HG03045 (cell line): ENCODE measurements around the gene OGFOD1.
A peak's percentile ranks its signal among the peaks of the same experiment; 100 is the strongest.

Experiments used
- ATAC-seq: cut with Tn5 transposase; IDR thresholded peaks from one replicate; pipeline ENCODE4 v1.9.1; 2021; ENCODE audit warnings: mild to moderate bottlenecking, moderate library complexity; ENCODE audit not compliant: unreplicated experiment

Gene OGFOD1

DNA sequence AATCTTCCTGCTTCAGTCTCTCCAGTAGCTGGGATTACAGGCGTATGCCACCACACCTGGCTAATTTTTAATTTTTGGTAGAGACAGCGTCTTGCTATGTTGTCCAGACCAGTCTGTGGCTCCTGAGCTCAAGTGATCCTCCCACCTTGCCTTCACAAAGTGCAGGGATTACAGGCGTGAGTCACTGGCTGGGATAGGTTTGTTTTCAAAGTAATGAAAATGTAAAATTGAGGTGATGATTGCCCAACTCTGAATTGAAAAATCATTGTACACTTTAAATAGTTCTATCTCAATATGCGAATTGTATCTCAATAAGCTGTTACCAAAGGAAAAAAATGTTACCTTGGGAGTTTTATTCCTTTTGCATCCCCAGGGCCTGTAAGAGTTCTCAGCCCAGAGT, 24.8 kb upstream of the OGFOD1 start:
- no peak for ATAC-seq

DNA sequence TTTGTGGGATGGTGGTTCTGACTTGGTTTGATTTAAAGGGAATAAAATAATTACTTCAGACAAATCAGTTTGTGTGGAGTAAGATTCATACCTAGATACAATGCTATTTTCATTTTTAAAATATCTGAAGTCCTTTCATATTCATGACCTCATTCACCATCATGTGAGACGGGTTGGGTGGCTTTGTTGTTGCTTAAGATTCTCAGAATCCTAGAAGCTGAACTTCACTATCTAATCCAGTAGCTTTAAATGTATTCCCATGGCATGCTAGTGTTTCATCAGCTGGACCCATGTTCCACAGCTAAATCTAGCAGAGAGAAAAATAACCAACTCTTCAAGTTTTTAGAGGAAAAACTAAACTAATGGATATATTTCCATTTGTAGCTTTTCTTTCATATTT, 23.3 kb upstream of the OGFOD1 start:
- ATAC-seq, result no peak

DNA sequence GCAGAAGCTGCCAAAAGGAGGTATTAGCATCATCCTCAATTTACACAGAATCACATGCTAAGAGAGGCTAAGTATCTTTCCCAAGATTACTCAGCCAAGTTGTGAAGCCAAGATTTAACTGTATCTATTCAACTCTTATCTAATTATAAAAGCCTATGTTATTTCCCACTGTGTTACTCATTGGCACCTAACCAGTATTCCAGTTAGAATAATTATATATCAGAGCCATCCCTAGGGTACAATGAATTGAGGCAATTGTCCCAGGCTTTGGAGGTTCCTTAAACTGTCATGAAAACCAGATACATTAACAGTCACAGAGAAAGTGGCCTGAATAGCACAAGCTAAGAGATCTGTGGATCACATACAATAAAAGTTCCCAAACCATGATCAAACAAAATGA, 15.1 kb upstream of the OGFOD1 start:
- no peak for ATAC-seq

DNA sequence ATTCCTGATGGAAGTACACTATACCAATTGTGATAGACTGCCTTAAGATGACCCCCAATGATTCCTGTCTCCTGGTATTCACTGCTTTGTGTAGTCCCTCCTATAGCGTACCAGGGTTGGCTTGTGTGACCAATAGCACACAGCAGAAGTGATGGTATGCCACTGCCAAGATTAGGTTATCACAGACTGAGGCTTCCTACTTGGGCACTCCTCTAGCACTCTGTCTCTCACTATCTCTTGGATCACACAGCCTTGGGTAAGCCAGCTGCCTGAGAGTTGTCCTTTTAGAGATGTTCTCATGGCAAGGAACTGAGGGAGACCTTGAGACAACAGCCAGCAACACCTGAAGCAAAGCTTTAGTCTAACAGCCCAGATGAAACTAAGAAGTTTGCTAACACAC, 13.3 kb upstream of the OGFOD1 start:
- ATAC-seq, result no peak

DNA sequence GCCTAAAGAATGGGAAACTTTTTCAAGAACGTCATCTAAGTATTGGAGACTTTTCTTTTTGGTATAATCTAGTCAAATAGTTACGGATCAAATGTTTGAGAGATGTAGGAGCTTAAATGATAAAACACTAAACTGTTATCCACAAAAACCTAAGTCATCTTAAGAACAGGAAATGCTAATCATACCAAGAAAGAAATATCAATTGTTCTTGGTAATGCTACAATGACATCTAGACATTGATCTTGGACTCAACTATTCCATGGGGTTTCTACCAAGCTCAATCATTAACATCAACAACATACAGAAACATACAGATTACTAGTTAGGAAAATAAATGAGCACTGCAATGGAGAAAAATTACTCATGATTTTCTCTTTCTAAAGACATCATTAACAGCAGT, 4.1 kb upstream of the OGFOD1 start:
- ATAC-seq, result no peak

DNA sequence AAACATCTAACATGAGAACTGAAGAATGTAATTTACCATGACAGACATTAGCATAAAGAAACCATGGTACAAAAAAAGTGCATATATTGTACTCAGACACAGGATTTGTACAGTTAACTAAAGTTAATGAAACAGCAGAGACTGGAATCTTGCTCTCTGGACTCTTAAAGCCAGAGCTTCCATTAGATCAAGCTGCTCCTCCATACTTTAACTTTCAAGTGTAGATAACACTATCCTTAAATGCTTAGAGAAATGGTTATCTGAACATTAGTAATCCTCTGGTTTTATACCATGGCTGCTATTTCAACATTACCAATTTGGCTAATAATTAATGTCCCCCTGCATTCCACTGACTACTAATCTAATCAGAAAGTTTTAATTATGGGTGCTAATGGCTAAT, 3.3 kb upstream of the OGFOD1 start:
- ATAC-seq, result no peak

DNA sequence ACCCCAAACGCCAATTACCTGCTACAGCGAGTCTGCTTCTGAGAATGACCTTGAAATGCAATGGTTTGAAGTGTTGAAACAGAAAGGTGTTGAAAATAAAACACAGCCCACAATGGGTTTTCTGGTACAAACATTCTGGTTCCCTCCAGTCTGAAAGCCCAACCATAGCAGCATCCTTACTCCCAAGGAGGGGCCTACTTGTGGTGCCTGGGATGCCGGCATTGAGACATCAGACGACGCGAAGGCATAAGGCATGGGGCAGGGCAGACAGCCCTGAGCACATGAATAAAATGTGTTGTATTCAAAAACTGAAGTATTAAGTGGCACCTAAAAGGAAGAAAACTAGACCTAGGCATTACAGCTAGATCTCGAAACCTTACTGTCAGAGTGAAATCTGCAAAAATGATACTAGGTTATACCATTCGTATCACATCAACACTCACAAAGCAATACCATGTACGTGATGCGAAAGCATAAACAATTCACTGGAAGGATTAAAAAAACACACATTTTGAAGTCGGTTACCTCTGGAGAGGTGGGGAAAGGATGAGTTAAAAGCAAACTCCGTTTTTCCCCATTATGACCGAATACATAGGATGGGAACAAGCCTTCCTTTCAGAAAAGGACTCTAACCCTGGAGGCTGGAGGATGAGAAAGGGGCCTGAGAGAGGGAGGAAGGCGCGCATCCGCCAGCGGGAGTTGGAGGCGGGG, 924 bp upstream of the OGFOD1 start:
- ATAC-seq, result no peak

DNA sequence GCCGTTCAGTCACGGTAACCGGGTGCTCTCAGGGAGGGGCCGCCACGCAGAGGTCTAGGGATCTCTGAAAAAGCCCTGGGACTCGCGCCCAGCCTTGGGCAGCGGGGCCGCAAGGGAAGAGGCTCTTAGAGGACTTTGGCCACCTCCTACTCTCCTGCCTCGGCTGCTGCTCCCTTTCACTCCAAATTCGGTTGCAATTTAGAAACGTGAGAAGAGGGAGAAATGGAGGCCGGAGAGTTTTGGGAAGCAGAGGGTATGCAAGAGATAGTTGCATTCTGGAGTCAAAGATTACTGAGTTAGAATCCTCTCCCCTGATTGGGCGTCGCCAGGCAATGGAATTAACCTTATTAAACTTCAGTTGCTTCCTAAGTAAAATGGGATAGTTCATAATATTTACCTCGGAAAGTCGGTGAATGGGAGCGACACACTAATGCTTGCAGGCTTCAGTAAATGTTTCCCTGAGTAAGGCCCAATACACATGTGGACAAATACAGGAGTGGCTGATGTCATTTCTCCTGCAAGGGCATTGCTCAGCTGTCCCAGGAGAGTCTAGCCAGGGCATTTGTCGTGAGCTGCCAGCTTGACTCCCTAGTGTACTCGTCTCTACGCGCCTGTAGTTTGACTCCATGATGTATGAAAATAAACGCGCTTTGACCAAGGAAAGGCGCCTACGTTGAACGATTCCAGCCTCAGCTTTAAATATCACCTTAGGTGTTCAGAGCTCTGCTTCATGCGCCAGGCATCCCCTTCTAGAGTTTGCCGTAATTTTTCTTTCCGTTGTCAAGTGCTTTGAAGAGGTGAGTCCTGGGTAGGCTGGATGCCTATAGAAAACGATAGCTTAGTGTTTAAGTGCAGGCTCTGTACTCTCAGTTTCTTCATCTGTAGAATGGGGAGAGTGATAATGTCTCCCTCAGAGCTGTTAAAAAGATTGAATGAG, 667 bp downstream of the OGFOD1 start:
- ATAC-seq, result peak; percentile 35

DNA sequence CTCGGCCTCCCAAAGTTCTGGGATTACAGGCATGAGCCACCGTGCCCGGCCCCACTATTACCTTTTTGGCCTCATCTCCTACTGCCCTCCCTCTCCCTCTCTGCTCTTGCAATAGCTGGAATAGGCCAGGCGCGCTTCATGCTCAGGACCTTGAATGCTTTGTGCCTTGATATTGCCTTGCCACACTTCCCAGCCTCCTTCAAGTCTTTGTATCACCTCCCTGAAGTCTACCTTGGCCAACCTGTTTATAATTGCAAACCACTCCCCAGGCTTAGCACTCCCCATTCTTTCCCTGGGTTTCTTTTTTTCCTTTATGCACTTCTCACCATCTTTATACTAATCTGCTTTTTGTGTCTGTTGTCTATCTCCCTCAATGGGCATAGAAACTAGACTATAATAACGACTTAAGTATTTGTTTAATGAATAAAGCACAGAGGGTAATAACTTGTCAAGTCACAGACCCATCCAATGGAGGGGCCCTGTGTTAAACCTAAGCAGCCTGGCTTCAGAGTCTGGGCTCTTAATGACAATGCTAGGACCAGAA, 6.6 kb downstream of the OGFOD1 start:
- ATAC-seq, result no peak

DNA sequence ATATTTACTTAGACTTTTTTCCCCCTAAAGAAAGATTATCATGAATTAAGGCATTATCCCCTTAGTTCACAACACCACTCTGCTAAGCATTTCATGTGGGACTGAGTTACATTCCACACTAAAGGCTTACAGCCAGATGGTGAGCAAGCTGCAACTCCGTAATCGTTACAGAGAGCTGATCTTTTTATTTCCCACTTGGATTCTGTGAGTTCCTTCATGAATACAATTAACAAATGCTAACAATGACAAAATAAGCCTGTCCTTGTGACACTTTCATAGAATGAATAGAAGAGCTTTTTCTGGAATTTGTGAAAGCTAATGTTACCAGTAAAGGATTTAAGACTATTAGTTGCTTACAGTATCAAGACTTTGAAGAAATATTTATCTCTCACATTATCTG, 8.7 kb downstream of the OGFOD1 start:
- ATAC-seq, result no peak

DNA sequence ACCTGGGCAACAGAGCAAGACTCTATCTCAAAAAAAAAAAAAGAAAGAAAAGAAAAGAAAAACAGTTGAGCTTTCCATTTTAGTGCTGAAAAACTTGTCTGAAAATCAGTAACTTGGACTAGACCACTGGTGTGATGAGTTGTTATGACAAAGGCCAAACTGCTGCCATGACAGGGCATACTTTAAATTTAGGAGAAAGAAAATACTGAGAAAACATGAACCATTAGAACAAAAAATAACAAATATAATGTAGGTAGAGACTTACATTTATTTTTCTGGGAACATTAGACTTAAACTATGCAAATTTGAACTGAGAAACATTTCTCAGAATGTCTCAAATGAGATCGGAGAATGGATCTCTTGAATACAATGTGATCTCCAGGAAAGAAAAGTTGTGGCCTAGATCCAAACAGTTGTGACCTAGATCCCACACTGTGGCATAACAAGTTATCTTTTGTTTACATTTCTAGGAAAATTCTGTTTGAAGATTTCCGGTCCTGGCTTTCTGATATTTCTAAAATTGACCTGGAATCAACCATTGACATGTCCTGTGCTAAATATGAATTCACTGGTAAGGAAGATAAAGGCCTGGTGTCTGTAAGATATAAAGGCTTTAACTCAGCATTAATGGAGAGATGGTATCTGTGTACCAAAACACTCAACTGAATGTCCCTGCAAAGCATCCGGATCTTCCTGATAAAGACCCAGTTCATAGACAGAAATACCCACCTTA, 10.9 kb downstream of the OGFOD1 start:
- ATAC-seq, result no peak

DNA sequence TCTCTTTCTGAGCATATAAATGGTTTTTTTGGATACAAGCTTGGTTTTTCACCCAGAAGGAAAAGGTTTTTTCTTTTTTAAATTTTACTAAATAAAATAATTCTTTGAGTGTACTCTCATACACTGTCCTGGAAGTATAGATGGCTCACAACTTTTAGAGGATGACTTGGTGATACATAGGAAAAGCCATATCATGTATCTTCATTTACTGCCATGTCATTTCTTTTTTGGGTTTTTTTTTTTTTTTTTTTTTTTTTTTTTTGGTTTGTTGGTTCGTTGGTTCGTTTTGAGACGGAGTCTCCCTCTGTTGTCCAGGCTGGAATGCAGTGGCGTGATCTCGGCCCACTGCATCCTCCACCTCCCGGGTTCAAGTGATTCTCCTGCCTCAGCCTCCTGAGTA, 11.8 kb downstream of the OGFOD1 start:
- no peak for ATAC-seq

DNA sequence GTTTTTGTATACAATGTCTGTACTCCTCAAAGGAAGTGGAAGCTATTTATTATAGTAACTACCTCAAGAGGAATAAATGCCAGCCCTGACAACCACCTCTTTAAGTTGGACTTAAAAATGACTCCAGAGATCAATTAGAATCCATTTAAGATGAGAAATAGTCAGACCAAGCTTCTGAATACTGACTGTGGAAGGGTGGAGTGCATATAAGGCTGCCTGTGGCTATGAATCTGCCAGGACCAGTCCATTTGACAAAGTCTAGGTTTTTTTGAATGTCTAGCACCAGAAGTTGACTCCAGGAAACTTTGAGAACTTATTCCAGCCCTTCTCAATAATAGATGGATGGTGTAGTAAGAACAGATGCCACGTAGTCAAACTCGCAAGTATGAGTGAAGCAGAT, 15.0 kb downstream of the OGFOD1 start:
- ATAC-seq, result no peak

DNA sequence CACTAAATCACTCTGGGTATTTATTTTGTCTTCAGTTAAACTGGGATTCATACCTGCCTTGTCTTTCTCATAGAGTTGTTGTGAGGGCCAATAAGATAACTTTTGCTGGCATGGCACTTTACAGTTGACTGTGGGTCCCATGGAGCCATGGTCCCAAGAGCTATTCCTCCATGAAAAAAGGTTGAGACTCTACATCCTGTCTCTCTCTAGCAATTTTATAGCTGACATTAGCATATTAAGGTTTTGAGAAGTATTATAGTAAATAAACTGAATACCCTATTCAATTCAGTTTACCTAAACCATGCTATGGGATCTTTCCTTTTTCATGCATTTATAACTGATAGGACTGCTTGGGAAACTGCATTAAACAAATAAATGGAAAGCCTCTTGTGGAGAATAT, 17.4 kb downstream of the OGFOD1 start:
- ATAC-seq, result no peak

DNA sequence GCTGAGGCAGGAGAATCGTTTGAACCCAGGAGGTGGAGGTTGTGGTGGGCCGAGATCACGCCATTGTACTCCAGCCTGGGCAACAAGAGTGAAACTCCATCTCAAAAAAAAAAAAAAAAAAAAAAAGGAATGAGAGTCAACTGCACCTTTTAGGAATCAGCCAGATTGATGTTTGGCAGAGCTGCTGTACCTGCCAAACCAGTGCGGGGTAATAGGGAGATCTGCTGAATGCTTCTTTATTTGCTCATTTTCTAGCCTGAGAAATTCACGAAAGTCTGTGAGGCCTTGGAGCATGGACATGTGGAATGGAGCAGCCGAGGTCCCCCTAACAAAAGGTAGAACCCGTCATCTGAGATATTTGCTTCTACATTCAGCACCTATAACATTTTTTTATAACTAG, 18.4 kb downstream of the OGFOD1 start:
- no peak for ATAC-seq

DNA sequence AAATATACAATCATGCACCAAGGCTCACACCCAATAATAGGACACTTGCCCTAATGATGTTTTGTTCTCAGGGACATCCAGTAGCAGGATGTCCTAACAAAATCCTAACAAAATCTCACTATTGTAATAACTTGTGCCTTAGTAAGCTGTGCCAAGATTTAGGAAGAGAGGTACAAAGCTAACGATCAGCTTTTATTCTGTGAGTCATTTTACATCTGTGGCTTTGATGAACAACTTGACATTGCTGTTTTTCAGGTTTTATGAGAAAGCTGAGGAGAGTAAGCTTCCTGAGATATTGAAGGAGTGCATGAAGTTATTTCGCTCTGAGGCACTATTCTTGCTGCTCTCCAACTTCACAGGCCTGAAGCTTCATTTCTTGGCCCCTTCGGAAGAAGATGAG, 18.9 kb downstream of the OGFOD1 start:
- ATAC-seq, result no peak

DNA sequence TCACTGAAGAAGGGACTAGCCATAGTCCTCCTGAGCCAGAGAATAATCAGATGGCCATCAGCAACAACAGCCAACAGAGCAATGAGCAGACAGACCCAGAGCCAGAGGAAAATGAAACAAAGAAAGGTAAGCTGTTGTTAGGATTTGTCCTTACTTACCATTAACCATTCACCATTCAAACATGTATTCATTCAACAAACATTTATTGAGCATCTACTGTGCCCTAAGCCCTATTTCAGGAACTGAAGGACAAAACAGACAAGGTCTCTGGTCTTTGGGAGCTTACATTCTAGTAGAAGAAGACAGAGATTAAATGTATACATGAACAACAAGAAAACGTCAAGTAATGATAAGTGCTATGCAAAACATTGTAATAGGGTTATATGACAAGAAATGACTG, 19.3 kb downstream of the OGFOD1 start:
- ATAC-seq, result no peak

DNA sequence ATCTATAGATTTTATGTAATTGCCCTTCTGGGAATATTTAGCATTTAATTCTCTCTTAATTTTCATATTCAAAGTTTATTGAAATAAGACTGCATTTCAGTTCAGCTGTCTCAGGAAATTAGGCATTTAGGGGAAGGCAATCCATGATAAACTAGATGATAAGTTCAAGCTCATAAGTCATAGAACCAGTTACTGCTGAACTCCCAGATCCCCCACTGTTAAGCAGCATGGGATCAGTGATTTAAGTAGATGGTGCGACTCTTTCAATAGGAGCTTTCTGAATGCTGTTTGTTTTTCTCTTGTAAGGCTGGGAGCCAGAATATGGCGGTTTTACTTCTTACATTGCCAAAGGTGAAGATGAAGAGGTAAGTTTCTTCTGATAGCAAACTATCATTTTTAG, 23.8 kb downstream of the OGFOD1 start:
- no peak for ATAC-seq

DNA sequence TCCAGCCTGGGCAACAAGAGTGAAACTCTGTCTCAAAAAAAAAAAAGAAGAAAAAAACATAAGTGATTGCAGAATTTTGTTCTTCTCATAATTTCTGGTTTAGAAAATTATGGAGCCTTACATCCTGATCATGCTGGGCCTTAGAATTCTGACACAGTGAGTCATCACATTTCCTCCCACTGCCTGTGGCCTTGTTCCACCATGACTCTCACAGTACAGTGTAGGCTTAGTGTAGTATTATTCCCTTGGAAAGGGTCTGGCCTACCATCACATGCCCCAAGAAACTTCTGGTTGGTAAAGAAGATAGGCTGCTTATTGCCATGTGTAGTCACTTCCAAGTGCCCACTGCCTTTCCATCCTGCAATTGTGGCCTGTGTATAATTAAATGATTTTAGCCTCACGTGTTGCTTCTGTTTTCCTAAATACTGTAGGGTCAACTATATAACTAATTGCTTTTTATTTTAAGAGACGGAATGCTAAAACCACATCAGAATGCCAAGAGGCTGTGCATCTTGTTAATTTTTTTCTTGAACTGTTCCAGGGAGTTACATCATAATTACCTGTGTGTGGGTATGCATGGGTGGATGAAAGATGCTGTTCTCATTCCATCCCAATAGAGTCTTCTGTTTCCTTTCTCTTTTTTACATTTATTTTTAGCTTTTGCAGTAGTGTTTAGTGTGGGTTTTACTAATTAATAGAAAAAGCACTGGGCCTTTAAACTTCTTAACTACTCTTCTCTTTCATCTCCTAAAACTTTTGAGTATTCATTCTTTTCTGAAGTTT, 25.9 kb downstream of the OGFOD1 start:
- ATAC-seq, result no peak

DNA sequence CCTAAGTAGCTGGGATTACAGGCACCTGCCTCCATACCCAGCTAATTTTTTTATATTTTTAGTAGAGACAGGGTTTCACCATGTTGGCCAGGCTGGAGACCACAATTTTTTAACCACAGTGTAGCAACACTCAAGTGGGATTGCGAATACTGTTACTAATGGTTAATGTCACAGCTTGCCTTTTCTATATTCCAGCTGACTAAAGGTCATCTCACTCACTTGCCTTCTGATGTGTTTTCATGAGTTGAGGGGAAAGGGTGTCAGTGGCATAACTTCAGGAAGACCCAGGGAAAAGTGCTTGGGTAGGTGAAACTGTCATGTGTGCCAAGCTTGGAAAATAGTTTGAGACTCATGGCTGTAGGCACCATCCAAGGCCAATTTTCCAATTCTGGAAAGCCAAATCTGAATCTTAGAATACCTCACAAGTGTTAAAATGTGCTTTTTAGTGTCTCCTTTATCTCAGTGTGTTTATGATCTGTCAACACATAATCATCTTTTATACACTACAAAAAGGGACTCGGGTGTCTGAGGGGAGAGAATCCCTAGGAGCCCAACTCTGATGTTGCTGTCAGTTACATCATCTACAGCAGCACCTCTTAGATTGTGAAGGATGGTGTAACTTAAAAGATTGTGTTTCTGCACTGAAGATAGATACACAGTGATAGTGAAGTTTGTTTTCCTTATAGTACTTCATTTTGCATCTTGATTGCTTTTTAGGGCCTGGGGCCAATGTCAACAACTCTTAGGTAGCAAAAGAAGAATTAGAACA, 27.1 kb downstream of the OGFOD1 start:
- ATAC-seq, result no peak
